ENCODE measurements around the gene GCC2.
"Not testable (repeated sequence)": the region's sequence is repeated elsewhere in the genome, so short reads cannot be mapped to it uniquely, and the experiment has no call there.

Gene GCC2

GRCh38 chr2:108446703-108447102, 2.3 kb upstream of the GCC2 start:
- no peak for DNase-seq

DNA sequence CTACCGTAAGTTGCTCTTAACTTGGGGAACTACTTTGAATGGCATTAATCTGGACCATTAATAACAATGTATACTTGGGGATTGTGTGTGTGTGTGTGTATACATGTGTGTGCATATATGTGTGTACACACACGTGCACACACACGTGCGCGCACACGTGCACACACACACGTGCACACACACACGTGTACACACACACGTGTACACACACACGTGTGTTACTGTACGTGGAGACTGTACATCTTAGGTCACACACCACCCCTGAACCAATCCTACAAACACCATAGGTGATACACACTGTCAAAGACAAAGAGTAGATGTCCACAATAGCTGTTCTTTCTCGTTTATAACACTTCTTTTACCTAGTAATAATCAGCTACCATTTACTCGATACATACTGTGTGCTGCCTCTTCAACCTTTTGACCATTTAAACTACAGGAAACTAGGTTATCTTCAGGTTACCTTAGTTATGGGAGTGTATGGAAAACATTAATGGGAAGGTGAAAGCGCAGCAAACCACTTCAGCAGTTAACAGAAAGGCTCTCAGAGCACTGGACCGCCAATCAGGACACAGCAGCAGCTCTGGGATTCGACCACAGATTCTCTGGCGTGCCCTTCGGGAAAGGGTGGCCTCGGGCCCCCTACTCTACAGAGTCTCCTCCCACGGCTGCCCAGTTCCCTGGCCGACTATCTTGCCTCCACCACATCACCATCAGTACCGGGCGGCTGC, 894 bp upstream of the GCC2 start:
- DNase-seq, result no peak

DNA sequence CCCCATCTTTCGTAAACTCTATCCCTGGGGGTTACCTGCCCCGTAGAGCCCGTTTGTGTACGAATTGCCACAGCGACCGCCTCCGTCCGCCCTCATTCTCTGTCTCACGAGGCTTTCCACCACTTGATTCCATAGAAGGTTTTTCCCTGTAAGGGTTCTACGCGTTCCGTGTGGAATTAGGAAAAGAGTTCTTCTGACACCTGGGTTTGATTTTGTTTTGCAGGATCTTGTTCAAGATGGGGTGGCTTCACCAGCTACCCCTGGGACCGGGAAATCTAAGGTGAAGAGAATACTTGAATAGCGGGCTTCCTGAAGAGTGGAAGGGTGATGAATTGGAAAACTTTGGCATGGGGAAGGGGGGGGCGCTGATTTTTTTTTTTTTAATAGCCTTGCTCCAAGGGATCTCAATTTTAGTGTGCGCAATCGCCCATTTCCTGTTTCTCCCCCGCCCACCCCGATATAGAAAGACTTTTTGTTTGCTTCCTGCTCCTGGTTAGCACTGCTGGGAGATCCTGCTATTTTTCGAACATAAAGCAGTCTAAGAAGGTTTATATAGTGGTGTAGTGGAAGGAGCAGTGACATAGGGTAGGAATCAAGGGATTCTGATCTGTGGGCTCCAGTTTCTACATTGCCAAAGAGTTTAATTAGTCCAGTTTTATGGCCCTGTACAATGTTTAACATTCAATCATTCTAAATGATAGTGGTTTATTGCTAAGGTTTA, 564 bp downstream of the GCC2 start:
- no peak for DNase-seq

- no peak for DNase-seq
Observed at GRCh38 chr2:108450863-108451262, 1.9 kb downstream of the GCC2 start.

- DNase-seq, result no peak
Observed at GRCh38 chr2:108451976-108452375, 3.0 kb downstream of the GCC2 start.

DNA sequence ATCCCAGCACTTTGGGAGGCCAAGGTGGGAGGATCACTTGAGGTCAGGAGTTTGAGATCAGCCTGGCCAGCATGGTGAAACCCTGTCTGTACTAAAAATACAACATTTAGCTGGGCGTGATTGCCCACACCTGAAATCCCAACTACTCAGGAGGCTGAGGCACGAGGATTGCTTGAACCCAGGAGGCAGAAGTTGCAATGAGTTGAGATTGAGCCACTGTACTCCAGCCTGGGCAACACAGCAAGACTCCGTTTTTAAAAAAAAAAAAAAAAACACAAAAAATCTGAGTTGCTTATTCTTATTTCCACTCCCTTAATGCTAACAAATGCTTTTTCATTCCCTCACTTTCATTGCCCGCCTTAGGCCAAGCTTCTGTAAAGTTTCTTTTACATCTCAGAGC, 4.5 kb downstream of the GCC2 start:
- not testable (repeated sequence) for DNase-seq

GRCh38 chr2:108454440-108454839, 5.4 kb downstream of the GCC2 start:
- DNase-seq, result no peak

DNA sequence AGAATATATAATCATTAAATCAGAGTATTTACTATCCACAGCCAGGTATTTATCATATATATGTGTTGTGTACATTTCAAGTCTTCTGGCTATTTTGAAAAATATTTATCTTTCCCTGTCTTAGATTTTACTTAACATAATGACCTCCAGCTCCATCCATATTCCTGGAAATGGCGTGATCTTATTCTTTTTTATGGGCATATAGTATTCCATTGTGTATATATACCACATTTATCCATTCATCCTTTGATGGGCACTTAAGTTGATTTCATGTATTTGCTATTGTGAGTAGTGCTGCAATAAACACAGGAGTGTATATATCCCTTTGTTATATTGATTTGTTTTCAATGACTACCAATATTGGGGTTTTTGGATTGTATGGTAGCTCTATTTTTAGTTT, 6.6 kb downstream of the GCC2 start:
- no peak for DNase-seq

GRCh38 chr2:108458082-108458481, 9.1 kb downstream of the GCC2 start:
- DNase-seq, result no peak

GRCh38 chr2:108459441-108459840, 10.4 kb downstream of the GCC2 start:
- DNase-seq, result no peak

DNA sequence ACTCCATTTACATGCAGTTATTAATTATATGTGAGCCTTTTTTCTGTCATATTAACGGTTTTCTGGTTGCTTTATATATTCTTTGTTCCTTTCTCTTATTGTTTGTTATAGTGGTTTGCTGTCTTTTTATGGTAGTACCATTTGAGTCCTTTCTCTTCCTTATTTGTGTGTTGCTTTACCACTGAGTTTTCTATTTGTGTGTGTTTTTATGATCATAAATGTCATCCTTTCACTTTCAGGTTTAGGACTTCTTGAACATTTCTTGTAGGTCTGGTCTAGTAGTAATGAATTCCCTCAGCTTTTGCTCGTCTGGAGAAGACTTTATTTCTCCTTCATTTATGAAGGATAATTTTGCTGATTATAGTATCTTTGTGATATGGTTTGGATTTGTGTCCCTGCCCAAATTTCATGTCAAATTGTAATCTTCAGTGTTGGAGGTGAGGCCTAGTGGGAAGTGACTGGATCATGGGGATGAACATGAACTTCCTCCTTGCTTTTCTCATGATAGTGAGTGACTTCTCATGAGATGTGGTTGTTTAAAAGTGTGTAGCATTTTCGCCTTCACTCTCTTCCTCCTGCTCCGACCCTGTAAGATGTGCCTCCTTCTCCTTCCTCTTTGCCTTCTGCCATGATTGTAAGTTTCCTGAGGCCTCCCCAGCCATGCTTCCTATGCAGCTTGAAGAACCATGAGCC, 11.5 kb downstream of the GCC2 start:
- DNase-seq, result no peak

- no peak for DNase-seq
Observed at GRCh38 chr2:108477099-108477498, 28.1 kb downstream of the GCC2 start.

GRCh38 chr2:108485253-108485652, 36.2 kb downstream of the GCC2 start:
- no peak for DNase-seq

GRCh38 chr2:108490506-108491122, 41.6 kb downstream of the GCC2 start:
- no peak for DNase-seq

- no peak for DNase-seq
Observed at GRCh38 chr2:108491848-108492247, 42.8 kb downstream of the GCC2 start.

DNA sequence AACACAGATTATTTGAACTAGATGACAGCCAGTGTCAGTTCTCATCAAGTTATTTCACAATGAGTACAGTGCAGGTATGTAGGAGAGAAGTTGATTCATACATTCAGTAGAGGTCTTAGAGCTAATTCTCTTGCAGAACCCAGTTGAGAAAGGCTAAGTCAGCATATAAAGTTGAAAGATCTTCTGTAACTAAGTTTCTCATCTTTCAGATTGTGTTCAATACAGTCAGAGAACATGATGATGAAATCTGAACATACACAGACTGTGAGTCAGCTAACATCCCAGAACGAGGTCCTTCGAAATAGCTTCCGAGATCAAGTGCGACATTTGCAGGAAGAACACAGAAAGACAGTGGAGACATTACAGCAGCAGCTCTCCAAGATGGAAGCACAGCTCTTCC, 43.4 kb downstream of the GCC2 start:
- peak; percentile 53 for DNase-seq

GRCh38 chr2:108496167-108496566, 47.2 kb downstream of the GCC2 start:
- not testable (repeated sequence) for DNase-seq

- DNase-seq, result not testable (repeated sequence)
Observed at GRCh38 chr2:108507620-108508019, 58.6 kb downstream of the GCC2 start.

DNA sequence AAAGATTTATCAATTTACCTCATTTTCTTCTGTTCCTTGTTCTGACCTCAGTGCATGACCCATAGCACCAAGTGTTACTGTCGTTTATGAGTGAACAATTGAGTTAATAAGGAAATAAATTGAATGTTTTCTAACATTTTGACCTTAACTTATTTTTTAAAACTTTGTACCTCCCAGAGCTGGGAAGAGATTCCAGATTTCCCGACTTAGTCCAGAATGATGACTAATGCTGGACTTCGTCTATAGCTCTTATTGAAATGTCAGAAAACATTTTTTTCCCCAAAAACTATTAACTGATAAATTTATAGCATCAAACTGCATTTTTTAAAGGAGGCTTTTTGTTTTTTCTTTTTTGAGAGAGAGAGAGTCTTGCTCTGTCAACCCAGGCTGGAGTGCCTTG, 63.4 kb downstream of the GCC2 start:
- not testable (repeated sequence) for DNase-seq

DNA sequence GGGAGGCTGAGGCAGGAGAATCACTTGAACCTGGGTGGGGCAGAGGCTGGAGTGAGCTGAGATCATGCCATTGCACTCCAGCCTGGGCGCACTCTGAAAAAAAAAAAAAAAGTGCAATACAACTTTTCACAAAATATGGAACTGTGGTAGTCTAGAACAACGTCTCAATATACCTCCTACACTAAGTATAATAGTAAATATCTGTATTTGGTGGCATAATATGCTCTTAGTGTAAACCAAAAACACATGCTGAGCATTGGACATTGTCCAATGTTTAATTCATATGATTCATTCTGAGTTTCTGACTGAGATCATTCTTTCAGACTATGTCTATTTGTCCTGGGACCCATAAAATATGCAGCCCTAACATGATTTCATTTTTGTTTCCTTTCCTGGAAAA, 65.5 kb downstream of the GCC2 start:
- DNase-seq, result not testable (repeated sequence)

DNA sequence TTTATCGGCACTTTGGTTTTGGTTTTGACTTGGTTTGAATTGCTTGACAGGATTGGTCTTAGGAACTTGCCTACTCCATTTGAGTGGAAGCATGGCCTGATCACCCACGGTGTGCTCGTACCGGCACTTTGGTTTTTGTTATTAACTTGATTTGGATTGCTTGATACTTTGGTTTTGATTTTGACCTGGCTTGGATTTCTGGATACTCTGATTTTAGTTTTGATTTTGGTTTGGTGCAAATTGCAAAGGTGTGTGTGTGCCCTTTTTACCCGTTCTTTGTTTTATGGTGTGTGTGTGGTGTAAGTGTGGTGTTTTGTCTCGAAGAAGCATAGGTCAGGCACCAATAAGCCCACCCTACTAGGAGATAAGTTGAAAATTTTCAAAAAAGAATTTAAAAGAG, 75.7 kb downstream of the GCC2 start:
- not testable (repeated sequence) for DNase-seq

GRCh38 chr2:108525258-108525657, 76.3 kb downstream of the GCC2 start:
- not testable (repeated sequence) for DNase-seq

DNA sequence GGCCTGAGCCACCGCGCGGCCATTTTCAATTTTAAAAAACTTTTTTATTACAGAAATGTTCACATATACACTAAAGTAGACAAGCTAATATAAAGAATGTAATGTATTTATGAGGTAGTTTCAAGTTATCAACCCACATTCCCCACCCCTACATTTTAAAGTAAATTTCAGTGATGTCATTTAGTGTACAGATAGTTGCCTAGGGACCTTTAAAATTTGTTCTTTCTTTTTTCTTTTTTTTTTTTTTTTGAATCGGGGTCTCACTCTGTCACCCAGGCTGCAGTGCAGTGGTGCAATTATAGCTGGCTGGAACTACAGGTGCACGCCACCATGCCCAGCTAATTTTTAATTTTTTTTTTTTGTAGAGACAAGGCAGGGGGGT, 82.7 kb downstream of the GCC2 start:
- DNase-seq, result no peak

Measured in amniotic stem cell (primary cell).